PC-3 (cell line): ENCODE results near the gene CERS2. TPM values are rescaled to one million over a fixed set of nuclear protein-coding genes. Genes with fewer than 3 reads are reported as not detected.

Source experiments
- ATAC-seq: fragments of 200-7000 bp; cut with Tn5 transposase; 2 replicates; pipeline ENCODE4 v1.9.1; 2020; ENCODE audit warnings: mild to moderate bottlenecking, moderate library complexity
- BruUV-seq: library from RNA; stranded (reverse); fragments of 400-500 nt; replicated peaks from 2 replicates; lab custom pipeline; 2021; lab: Mats Ljungman, UMichigan
- CTCF ChIA-PET: fragments of 300-600 bp; sonication (Branson Sonifier 250); formaldehyde crosslinking; loops from one replicate; lab custom pipeline; 2022; ENCODE audit warnings: antibody characterized with exemption; lab: Charles Lee
- POLR2A ChIA-PET: fragments of 300-600 bp; sonication (Branson Sonifier 250); formaldehyde crosslinking; loops from one replicate; lab custom pipeline; 2022; ENCODE audit warnings: antibody characterized with exemption; ENCODE audit not compliant: unreplicated experiment; lab: Charles Lee
- DNase-seq: peaks from one replicate; pipeline ENCODE4 v3.0.0-alpha.2; 2015
- H2AFZ ChIP-seq: fragments of 300-600 bp; sonication (generic); 2 replicates; pipeline ENCODE4 v1.6.0; 2016; ENCODE audit warnings: antibody characterized with exemption, low read length
- H3F3A ChIP-seq: fragments of 300-600 bp; sonication (generic); one replicate; pipeline ENCODE4 v1.6.0; 2017; ENCODE audit warnings: antibody characterized with exemption, low read length, control low read depth, mild to moderate bottlenecking; ENCODE audit not compliant: unreplicated experiment
- H3K27ac ChIP-seq: fragments of 300-600 bp; sonication (generic); 2 replicates; pipeline ENCODE4 v1.5.1; 2016; ENCODE audit warnings: mild to moderate bottlenecking, low read length
- H3K27me3 ChIP-seq: fragments of 300-600 bp; sonication (generic); 2 replicates; pipeline ENCODE4 v1.6.1; 2016; ENCODE audit warnings: low read length, mixed read lengths
- H3K36me3 ChIP-seq: fragments of 300-600 bp; sonication (generic); 2 replicates; pipeline ENCODE4 v1.6.1; 2016; ENCODE audit warnings: low read depth, mixed run types, low read length, mixed read lengths
- H3K4me1 ChIP-seq: fragments of 300-600 bp; sonication (generic); 2 replicates; pipeline ENCODE4 v1.5.1; 2016; ENCODE audit warnings: low read length; ENCODE audit not compliant: insufficient read depth
- H3K4me2 ChIP-seq: fragments of 300-600 bp; sonication (generic); 2 replicates; pipeline ENCODE4 v1.6.0; 2016; ENCODE audit warnings: low read length
- H3K4me3 ChIP-seq: fragments of 300-600 bp; sonication (generic); 2 replicates; pipeline ENCODE4 v1.5.1; 2016; ENCODE audit warnings: mild to moderate bottlenecking, low read length, mixed read lengths
- H3K79me2 ChIP-seq: fragments of 300-600 bp; sonication (generic); 2 replicates; pipeline ENCODE4 v1.6.1; 2017; ENCODE audit warnings: low read length, mixed read lengths
- H3K9ac ChIP-seq: fragments of 300-600 bp; sonication (generic); 2 replicates; pipeline ENCODE4 v1.6.0; 2016; ENCODE audit warnings: mild to moderate bottlenecking, low read length
- H3K9me2 ChIP-seq: fragments of 300-600 bp; sonication (generic); replicated peaks from 2 replicates; pipeline ENCODE4 v1.6.1; 2016; ENCODE audit warnings: mixed run types, low read length, mixed read lengths
- H3K9me3 ChIP-seq: fragments of 300-600 bp; sonication (generic); 2 replicates; pipeline ENCODE4 v1.6.1; 2016; ENCODE audit warnings: low read length, mixed read lengths
- H4K20me1 ChIP-seq: fragments of 300-600 bp; sonication (generic); 2 replicates; pipeline ENCODE4 v1.6.1; 2016; ENCODE audit warnings: low read length, mixed read lengths
- CTCF ChIP-seq: fragments of 300-600 bp; sonication (generic); conservative IDR thresholded peaks from 2 replicates; pipeline ENCODE4 v1.5.1; 2017; ENCODE audit warnings: antibody characterized with exemption, low read depth, mild to moderate bottlenecking, low read length
- EZH2 ChIP-seq: fragments of 300-600 bp; sonication (generic); IDR thresholded peaks from one replicate; pipeline ENCODE4 v1.6.1; 2017; ENCODE audit warnings: antibody characterized with exemption, mild to moderate bottlenecking, low read length; ENCODE audit not compliant: unreplicated experiment
- EZH2phosphoT487 ChIP-seq: fragments of 300-600 bp; sonication (generic); IDR thresholded peaks from 2 replicates; pipeline ENCODE4 v1.6.1; 2018; ENCODE audit warnings: mild to moderate bottlenecking, antibody characterized with exemption, low read length, borderline replicate concordance
- intact Hi-C: fragments of 100-400 bp; cut with micrococcal nuclease; formaldehyde crosslinking; loops from 2 replicates; pipeline ENCODE4 v1.9.0; 2023
- total RNA-seq: library from RNA; depleted of rRNA; stranded (reverse); fragments of >200 nt; gene quantifications from 2 replicates; pipeline ENCODE4 v1.2.3, GENCODE V29; 2014

Gene CERS2
- total RNA-seq, 1 experiment from 2014 or later = 176 TPM

- ATAC-seq (peak; percentile 18), DNase-seq (peak; percentile 54)
- Histone ChIP-seq H3K4me2 (peak overlapping the region; percentile 99), H2AFZ (peak overlapping the region; percentile 81), H3K36me3 (peaks cover under 1% of the 10 kb centered on the region; the same call in 1 of the 2 replicates), H3K9me3 (no peaks in the 10 kb centered on the region), H4K20me1 (peaks cover 26% of the 10 kb centered on the region), H3K79me2 (peaks cover 52% of the 10 kb centered on the region), H3K27me3 (no peaks in the 10 kb centered on the region), H3K9me2 (no peaks in the 10 kb centered on the region), H3K9ac (peak overlapping the region; percentile 93), H3K4me3 (peak overlapping the region; percentile 90), H3F3A (peaks cover 4% of the 10 kb centered on the region), H3K4me1 (peaks cover 49% of the 10 kb centered on the region), H3K27ac (peak overlapping the region; percentile 28; the same call in 1 of the 2 replicates)
- ChIA-PET CTCF (no interaction called here), POLR2A (interaction anchor here (0.6 to 1.2 kb wide), 4 partner anchors 9 to 33 kb away, joined by 3 to 7 read pairs (median 4); no protein-coding TSS in a partner anchor)
- BruUV-seq = no TSS peak
- intact Hi-C loops = no loop called here
- TF ChIP-seq EZH2 = no peak
- no peak for TF ChIP-seq CTCF
- no peak for TF ChIP-seq EZH2phosphoT487
Observed at GRCh38 chr1:150973836-150974579, 627 bp downstream of the CERS2 start.

- CTCF ChIA-PET = no interaction called here
- ATAC-seq (peak; percentile 1; the same call in 1 of the 2 replicates), DNase-seq (no peak)
- Histone ChIP-seq H3K36me3 (peaks cover 7% of the 10 kb centered on the region), H3K27ac (no peak overlapping the region), H2AFZ (no peak overlapping the region), H3K79me2 (peaks cover 59% of the 10 kb centered on the region), H3K9me3 (no peaks in the 10 kb centered on the region), H4K20me1 (peaks cover 26% of the 10 kb centered on the region), H3K9me2 (no peaks in the 10 kb centered on the region), H3K9ac (peak overlapping the region; percentile 93), H3K4me3 (peak overlapping the region; percentile 90), H3K27me3 (no peaks in the 10 kb centered on the region), H3K4me1 (peaks cover 49% of the 10 kb centered on the region), H3K4me2 (peak overlapping the region; percentile 99), H3F3A (peaks cover 4% of the 10 kb centered on the region)
- POLR2A ChIA-PET = interaction anchor here (0.6 to 1.2 kb wide), 3 partner anchors 9 to 16 kb away, joined by 3 to 4 read pairs (median 3); no protein-coding TSS in a partner anchor
- intact Hi-C loops = no loop called here
- TF ChIP-seq EZH2 (no peak), CTCF (no peak), EZH2phosphoT487 (no peak)
- BruUV-seq = no TSS peak
Observed at GRCh38 chr1:150973258-150973835, 1.3 kb downstream of the CERS2 start.
